ENCODE data around the gene TAC1.
"Not testable (repeated sequence)": the region's sequence is repeated elsewhere in the genome, so short reads cannot be mapped to it uniquely, and the experiment has no call there.

The TAC1 gene, protein sequence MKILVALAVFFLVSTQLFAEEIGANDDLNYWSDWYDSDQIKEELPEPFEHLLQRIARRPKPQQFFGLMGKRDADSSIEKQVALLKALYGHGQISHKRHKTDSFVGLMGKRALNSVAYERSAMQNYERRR

DNA sequence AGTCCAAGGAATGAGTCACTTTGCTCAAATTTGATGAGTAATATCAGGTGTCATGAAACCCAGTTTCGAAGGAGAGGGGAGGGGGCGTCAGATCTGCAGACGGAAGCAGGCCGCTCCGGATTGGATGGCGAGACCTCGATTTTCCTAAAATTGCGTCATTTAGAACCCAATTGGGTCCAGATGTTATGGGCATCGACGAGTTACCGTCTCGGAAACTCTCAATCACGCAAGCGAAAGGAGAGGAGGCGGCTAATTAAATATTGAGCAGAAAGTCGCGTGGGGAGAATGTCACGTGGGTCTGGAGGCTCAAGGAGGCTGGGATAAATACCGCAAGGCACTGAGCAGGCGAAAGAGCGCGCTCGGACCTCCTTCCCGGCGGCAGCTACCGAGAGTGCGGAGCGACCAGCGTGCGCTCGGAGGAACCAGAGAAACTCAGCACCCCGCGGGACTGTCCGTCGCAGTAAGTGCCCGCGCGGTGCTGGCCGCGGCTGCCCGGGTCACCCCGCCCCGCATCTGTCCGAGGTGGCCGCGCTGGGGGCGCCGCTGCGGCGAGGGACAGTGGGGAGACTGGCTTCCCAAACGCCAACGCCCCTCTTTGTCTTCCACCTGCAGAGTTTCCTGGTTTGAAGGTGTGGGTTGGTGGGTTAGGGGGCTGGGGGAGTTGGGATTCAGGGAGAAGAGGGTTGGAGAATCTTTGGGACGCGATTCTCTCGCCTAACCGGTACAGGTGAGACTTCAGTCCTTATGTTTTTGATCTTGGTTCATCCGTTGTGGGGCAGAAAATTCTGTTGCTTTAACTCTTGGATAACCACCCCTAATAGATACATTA lies at the start of gene TAC1:
TSS of gene TAC1 (plus strand) at position 351 of the 829 bp plus-strand sequence. CDS start 527 bp downstream, outside the sequence.
- DNase-seq (ENCODE audit: low spot score) = no peak

DNA sequence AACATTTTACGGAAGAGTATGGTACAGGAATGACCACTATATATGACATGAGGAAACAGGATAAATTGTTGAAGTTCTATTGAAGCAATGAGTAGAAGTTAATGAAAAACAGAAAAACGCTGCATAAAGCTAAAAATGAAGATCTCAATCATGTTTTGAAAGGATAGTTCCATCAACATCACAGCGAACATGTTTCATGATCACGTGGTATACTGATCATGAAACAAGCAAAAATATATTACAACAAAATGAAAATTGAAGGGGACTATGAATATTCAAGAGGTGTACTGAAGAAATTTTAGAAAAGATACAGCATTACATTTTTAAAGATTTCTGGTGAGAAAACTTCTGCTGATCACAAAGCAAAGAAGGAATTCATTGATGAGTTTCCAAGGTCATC lies 45.9 kb upstream of the TAC1 start:
- DNase-seq (ENCODE audit: low spot score) = no peak

DNA sequence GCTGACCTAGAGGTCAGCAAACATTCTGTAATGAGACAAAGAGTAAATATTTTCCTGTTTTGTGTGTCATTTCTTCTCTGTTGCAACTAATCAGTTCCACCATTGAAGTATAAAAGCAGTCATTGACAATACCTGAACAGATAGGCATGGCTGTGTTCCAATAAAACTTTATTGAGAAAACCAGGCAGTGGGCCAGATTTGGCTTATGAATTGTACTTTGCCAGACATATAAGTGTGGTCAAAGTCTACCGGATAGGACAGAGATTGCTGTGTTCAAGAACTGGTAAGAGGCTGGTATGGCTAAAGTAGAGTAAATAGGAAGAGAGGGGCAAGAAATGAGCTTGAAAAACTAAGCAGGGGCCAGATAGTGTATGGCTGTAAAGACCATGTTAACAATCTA lies 38.3 kb upstream of the TAC1 start:
- DNase-seq (ENCODE audit: low spot score) = no peak

DNA sequence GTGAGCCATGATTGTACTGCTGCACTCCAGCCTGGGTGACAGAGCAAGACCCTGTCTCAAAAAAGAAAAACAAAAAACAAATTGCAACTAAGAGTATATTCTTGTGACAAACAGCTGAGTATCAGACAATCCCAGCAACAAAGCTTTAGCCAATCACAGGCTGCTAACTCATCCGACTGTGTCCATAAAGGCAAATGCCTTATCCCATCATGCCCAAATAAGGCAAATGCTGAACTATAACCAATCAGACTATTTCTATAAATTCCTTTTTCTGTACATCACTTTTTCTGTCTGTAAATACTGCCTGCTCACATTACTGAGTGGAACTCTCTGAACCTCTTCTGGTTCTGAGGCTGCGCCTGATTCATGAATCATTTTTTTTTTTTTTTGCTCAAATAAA lies 37.5 kb upstream of the TAC1 start:
- no peak for DNase-seq (ENCODE audit: low spot score)

DNA sequence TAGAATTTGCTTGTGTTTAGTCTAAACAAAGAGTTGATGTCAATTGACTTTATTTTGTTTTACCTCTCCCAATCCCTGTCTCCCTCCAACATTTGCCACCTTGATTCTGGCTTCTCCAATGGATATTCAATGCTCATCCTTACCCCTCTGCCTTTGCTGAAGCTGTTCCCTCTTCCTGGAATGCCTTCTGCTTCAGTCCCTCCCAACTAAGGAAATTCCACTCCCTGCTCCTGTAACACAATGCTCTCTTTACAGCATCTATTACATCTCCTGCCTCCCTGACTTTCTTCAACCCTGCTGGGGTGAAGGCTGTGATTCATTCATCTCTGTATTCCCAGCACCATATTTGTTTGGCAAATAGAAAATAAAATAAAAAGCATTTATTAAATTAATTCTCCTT lies 34.5 kb upstream of the TAC1 start:
- DNase-seq (ENCODE audit: low spot score) = no peak

DNA sequence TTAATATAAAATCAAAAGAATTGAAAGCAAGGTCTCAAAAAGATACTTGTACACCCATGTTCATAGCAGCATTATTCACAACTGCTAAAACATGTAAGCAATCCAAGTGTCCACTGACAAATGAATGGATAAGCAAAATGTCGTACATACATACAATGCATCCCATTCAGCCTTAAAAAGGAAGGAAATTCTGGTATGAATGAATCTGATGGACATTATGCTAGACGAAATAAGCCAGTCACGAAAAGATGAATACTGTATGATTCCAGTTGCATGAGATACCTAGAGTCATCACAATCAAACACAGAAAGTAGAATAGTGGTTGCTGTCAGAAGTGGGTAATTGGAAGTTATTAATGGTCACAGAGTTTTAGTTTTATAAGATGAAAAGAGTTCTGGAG lies 9.5 kb upstream of the TAC1 start:
- no peak for DNase-seq (ENCODE audit: low spot score)

DNA sequence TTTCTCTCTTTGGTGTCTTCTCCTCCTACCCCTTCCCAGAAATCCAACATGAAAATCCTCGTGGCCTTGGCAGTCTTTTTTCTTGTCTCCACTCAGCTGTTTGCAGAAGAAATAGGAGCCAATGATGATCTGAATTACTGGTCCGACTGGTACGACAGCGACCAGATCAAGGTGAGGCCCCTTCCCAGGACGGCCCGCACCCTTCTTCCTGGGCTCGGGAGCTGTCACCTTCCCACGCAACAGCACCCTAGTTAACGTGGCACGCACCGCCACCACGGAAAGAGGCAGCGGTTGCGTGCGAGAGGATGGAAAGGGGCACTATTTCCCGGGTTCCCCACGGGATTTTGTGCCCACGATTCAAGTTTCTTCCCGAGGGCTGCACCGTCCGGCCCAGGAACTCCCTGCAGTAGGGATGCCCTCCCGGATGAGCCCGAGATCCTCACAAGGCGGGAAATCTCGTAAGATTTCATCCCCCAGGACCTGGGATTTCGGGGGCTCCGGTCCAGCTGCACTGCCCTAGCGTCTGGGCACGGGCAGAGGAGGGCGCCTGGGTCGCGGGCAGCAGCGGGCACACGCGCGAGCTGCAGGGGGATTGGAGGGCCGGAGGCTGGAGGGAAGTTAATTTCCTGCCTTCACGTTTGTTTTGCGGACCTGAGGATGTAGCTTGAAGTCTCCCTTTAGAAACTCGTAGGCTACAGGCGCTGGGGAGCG lies 834 bp downstream of the TAC1 start:
- DNase-seq (ENCODE audit: low spot score) = no peak

DNA sequence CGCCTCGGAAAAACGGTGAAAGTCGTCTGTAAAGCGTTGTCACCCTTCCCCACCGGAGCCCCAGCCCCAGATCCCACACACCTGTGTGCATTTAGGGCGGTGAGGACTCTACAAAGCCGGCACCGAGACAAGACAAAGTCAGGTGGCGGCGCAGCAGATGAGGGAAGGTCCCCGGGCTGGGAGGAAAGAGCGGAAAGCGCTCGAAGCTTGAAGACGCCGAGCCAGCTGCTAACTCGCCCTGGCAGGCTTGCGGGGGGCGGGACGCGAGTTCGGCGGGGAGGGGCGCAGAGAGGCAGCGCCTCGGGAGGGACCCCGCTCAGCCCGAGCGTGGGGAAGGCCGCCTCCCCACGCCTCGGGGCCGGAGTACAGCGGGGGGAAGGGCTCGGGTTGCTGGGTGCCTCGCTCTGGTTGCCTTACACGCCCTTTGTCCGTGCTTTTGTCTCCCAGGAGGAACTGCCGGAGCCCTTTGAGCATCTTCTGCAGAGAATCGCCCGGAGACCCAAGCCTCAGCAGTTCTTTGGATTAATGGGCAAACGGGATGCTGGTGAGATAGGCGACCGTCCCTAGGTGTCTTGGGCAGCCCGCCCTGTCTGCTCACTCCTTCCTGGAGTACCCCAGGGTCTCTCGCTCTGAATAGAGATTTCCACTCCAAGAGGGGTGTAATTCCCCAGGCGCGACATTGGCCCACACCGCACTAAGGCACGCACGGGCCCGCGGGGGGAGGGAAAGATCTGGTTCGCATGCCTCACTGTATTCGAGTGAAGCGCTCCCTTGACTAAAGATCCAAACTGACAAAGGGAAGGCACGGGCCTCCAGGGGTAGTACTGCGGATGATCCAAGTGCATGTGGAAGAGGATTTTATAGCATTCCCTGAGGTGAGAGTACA lies 1.6 kb downstream of the TAC1 start:
- DNase-seq (ENCODE audit: low spot score) = no peak

DNA sequence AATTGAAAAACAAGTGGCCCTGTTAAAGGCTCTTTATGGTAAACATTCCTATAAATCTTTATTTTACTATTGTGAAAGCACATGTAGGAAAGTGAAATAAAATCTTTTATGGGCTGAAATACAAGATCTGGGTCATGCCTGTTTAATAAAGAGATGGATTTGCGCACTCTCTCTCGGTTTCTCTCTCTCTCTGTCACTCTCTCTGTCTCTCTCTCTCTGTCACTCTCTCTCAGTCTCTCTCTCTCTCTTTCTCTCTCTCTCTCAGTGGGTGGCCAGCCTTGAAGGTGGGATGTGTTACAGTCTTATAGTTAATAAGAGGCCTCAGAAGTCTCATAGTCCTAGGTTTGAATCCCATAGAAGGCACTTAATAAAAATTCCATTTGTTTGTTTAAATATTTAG lies 2.4 kb downstream of the TAC1 start:
- DNase-seq (ENCODE audit: low spot score) = no peak

DNA sequence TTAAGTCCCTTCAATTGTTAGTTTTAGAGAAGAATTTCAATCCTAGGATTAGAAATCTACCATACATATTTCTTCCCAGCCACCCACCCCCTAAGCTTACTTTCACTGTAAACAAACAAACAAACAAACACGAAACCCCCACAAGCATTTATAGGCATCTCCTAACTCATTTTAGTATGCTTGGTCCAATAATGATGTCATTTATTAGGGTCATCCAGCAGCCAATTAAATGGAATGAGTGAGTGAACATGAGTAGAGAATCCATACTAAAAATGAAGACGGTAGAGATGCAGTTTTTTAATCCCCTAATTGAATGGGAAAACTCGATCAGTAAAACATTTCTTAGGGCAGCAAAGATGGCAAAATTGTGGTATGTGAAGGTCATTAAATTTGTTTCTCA lies 3.2 kb downstream of the TAC1 start:
- no peak for DNase-seq (ENCODE audit: low spot score)

DNA sequence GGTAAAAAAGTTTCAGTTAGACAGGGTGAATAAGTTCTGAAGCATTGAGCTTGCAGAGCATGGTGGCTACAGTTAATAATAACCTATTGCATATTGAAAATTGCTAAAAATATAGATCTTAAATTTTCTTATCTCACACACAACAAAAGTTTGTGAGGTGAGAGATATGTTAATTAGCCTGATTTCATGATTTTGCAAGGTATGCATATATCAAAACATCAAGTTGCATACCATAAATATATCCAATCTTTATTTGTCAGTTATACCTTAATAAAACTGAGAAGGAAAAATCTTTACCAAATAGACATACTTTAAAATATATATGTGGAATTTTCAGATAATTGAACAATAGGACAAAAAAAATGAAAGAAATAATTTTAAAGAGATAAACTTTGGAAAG lies 16.6 kb downstream of the TAC1 start:
- no peak for DNase-seq (ENCODE audit: low spot score)

DNA sequence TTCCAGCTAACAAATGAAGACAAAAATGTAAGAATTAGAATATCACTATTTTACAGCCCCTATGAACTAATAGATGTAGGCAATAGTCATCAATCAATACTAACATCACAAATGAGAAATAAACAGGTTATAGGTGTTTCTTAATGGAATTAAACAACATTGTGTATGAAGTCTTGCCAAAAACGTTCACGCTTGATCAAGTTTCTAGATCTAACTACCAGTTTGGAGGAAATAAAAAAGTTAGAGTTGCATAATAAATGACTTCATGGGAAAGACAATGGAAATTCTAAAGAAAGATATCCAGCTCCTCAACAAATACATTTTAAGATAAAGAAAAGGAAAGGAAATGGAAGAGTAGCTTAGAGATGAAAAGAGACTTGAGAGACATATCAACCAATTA lies 19.7 kb downstream of the TAC1 start:
- no peak for DNase-seq (ENCODE audit: low spot score)

DNA sequence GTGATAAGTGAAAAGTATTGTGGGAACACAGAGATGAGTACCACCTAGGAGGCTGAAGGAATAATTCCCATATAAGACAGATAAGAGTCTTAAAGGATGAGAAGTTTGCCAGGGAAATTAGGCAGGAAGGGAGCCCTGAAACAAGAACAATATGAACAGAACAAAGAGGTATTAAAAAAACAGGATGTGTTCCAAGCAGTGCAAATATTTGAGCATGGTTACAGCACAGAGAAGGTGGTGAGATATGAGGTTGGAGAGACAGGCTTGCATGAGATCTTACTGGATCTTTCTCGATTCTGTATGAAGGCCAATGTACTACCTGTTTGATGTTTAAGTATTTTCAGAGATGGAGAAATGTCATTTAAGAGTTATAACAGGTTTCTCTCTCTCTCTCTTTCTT lies 20.3 kb downstream of the TAC1 start:
- no peak for DNase-seq (ENCODE audit: low spot score)

DNA sequence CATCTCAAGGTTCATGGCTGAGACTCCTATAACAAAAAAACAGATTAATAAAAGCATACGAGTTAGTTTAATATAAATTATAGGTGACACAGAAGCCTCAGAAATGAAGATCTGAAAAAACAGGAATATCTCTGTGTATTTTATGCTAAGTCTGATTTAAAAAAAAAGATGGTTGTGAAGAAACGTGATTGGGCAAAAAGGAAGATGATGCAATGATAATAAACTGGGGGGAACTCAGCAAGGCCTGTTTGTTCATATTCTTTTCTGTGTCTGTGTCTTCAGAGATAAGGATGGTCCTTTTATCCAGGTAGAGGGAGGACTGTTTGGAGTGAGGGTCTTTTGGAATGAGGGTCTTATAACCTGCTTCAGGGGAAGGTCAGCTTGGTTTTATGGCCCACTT lies 25.9 kb downstream of the TAC1 start:
- no peak for DNase-seq (ENCODE audit: low spot score)

DNA sequence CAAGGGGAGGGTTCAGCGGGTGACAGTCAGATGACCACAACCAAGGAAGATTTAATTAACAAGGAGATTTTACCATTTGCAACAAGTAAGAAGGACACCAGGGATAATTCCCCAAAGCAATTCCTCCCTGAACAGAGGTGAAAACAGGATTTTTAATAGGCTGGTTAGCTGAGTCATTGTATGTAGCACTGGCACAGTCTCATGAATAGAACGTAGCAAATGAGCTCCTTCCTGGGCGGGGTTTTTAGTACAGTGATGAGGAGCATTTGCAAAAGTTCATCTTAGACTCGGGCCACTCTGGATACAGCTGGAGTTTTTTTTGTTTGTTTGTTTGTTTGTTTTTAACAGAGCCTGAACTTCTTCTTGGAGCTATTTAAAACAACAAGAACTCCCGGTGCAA lies 39.0 kb downstream of the TAC1 start:
- no peak for DNase-seq (ENCODE audit: low spot score)

DNA sequence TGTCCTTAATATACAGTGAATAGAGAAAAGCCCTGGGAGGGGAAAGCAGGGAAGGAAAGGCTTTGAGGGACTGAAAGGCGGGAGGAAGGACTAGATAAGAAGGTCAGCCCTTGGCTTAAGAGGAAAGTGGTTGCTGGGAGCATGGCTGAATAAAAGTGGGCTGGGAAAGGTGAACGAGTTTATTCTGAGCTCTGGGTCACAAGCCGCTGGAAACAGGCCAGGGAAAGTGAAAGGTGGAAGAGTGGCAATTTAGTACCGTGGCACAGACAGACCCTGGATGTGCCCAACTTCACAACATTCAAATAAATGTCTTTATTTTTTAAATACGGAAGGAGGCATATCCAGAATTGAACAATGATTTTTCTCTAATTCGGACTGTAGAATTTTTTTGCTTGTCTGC lies 39.7 kb downstream of the TAC1 start:
- no peak for DNase-seq (ENCODE audit: low spot score)

DNA sequence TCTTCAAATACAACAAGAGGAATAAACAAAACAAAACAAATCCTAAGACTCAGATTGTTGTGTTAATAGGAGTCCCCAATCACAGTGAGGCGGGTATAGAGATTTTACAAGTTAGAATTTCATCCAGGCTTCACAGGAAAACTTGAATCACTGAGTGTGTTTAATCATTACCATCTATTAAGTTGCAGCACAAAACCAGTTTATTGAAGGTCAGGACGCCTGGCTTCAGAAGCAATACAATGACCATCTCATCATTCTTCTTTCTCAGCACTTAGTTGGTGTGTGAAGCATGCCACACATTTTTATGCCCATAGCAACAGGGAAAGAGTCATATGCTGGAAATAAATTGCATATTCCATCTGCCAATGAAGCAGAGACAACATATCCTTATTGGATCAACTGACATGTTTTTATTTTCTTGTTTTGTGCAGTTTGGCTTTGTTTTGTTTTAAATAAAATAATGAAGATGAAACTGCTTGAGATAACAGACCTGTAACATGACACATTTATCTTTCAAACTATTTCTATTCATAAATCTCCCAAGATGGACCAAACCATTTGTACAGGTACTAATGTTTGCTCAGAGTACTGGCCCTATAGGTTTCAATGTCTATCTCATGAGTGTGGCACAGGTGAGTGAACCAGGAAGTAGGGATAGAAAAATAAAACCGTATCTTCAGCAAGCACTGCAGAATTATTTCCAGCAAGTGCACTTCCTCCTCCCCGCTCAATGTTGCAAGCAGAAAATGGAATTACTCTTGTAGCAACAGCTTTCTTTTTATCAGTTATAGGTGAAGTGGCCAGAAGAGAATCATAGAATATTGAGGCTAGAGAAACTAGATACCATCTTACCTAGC lies 40.4 kb downstream of the TAC1 start:
- DNase-seq (ENCODE audit: low spot score) = no peak

DNA sequence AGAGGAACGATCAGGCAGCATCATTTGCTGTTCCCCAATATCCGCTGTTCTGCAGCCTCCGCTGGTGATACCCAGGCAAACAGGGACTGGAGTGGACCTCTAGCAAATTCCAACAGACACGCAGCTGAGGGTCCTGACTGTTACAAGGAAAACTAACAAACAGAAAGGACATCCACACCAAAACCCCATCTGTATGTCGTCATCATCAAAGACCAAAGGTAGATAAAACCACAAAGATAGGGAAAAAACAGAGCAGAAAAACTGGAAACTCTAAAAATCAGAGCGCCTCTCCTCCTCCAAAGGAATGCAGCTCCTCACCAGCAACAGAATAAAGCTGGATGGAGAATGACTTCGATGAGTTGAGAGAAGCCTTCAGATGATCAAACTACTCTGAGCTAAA lies 54.5 kb downstream of the TAC1 start:
- not testable (repeated sequence) for DNase-seq (ENCODE audit: low spot score)

All from hepatic stellate cell (primary cell).